ES-I3 (cell line): ENCODE results near the gene CTNNB1.
A peak's percentile ranks its signal among the peaks of the same experiment; 100 is the strongest.

Source experiments
- H3K36me3 ChIP-seq: 2 replicates; pipeline ENCODE4 v1.6.1; 2013; ENCODE audit warnings: mild to moderate bottlenecking, low read length, control low read depth, moderate library complexity; ENCODE audit not compliant: insufficient read depth
- H3K4me1 ChIP-seq: 2 replicates; pipeline ENCODE4 v1.6.1; 2013; ENCODE audit warnings: mild to moderate bottlenecking, control low read depth, low read length; ENCODE audit not compliant: insufficient read depth
- H3K9ac ChIP-seq: 2 replicates; pipeline ENCODE4 v1.6.1; 2013; ENCODE audit warnings: low read depth, mild to moderate bottlenecking, low read length, moderate library complexity
- H3K9me3 ChIP-seq: 2 replicates; pipeline ENCODE4 v1.6.1; 2013; ENCODE audit warnings: mild to moderate bottlenecking, low read length, moderate library complexity; ENCODE audit not compliant: control insufficient read depth, insufficient read depth

Gene CTNNB1

DNA sequence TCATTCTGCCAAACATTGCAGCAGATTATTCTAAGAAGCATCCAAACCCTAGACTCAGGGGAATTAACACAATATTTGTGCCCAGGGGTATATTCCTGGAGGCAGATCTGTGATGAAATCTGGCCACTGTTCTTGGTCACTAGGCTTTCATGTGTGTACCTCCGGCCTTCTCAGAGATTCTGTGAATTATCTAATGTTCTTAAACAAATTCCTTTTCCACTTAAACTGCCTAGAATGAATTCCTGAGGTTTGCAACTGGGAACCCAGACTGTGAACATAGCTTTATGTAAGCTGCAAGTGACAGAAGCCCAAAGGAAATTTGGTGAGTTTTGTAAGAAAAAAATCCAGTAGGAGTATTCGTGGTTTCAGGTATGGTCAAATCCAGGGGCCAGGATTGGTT, 20.7 kb upstream of the CTNNB1 start:
- Histone ChIP-seq H3K36me3 (no peaks in the 10 kb centered on the region), H3K9ac (no peak overlapping the region), H3K4me1 (peaks cover 12% of the 10 kb centered on the region; the same call in 1 of the 2 replicates), H3K9me3 (no peaks in the 10 kb centered on the region)

DNA sequence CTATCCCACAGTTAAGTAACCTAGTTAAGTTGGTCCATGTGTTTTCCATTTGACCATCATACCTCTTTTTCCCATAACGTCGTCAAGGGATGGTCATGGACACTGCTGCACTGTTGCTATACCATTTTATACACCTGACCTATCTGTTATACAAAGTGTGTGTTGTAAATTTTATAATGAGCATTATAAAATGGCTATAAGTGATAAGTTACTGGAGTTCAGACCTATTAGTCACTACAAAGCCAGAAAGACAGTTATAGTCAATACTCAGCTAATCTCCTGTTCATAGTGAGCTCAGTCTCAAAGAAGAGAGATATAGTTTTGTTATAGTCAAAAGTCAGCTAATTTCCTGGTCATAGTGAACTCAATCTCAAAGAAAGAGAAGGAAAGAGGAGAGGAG, 18.9 kb upstream of the CTNNB1 start:
- Histone ChIP-seq H3K4me1 (peaks cover 14% of the 10 kb centered on the region; the same call in 1 of the 2 replicates), H3K9me3 (no peaks in the 10 kb centered on the region), H3K9ac (no peak overlapping the region), H3K36me3 (no peaks in the 10 kb centered on the region)

GRCh38 chr3:41182504-41183059, 16.7 kb upstream of the CTNNB1 start:
- Histone ChIP-seq H3K4me1 (0 out of 2 replicates have a peak, but pooled peaks cover 5% of the 10 kb centered on the region), H3K9me3 (no peaks in the 10 kb centered on the region), H3K9ac (no peak overlapping the region), H3K36me3 (no peaks in the 10 kb centered on the region)

DNA sequence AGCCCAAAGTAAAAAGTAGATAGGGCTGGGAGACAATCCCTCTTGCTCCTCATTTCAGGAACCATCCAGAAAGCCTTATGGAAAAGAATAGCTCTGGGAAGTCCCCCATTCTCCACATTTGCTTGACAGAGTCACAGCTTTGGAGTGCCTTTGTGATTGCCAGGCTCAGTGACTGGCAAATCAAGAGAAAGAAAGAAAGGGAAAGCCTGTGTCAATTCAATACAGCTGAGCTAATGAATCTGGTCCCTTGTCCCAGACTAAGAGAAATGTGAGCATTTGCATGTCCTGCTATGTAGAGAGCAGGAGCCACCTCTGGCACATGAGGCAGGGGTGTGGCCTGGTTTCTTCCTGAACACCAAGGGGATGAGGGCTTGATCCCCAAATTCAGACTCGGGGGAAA, 14.9 kb upstream of the CTNNB1 start:
- no peak overlapping the region for H3K9ac ChIP-seq
- 0 out of 2 replicates have a peak, but pooled peaks cover 5% of the 10 kb centered on the region for H3K4me1 ChIP-seq
- H3K9me3 ChIP-seq = no peaks in the 10 kb centered on the region
- no peaks in the 10 kb centered on the region for H3K36me3 ChIP-seq

GRCh38 chr3:41186297-41186696, 13.0 kb upstream of the CTNNB1 start:
- Histone ChIP-seq H3K9me3 (no peaks in the 10 kb centered on the region), H3K9ac (no peak overlapping the region), H3K36me3 (no peaks in the 10 kb centered on the region), H3K4me1 (0 out of 2 replicates have a peak, but pooled peaks cover 5% of the 10 kb centered on the region)

DNA sequence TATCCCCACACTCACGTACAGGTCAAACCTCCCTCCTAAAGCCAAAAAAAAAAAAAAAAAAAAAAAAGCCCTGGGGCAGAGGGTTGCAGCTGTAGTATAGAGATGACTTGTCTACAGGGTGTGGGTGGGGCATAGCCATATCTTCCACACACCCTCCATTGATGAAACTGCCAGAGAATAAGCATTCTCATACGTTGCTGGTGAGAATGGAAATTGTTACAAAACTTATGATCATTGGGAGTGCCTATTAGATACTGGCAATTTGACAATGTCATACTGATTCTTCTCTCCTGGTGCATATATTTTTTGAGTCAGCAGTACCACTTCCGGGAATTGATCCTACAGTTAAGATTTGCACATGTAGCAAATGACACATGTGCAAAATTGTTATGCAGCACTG, 11.0 kb upstream of the CTNNB1 start:
- Histone ChIP-seq H3K4me1 (0 out of 2 replicates have a peak, but pooled peaks cover 5% of the 10 kb centered on the region), H3K36me3 (no peaks in the 10 kb centered on the region), H3K9me3 (no peaks in the 10 kb centered on the region), H3K9ac (no peak overlapping the region)

DNA sequence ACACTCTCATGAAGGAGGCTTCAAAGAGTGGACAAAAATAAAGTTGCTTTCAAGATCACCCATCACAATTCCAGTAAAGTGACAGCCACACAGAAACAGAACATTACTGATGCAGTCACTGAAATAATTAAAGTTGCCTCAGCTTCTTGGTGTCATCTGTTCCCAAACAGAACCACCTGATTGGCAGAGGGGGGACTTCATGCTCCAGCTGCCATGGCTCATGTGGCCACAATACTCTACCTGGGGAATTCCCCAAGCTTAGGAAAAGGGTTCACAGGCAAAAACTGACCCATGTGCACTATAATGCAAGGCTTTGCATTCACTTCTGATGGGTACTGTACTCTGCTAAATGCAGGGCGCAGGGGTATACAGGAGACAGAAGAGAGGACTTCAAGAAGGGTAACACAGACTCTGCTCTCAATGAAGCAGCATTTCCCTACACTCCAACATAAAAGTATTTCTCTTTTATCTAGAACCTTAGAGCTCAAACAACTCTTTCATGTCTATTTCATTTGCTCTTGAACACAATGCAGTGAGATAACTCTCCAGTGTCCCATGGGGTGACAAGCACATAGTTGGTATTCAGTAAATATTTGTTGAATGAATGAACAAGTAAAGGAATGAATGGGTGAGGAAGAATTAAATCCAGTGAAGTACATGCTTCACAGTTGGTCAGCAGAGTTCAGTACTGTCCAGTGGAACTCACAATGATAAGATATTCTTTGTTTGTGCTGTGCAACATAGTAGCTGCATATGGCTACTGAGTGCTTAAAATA, 8.6 kb upstream of the CTNNB1 start:
- H3K36me3 ChIP-seq = no peaks in the 10 kb centered on the region
- H3K9me3 ChIP-seq = no peaks in the 10 kb centered on the region
- no peaks in the 10 kb centered on the region for H3K4me1 ChIP-seq
- H3K9ac ChIP-seq = no peak overlapping the region

GRCh38 chr3:41192885-41193284, 6.4 kb upstream of the CTNNB1 start:
- no peaks in the 10 kb centered on the region for H3K36me3 ChIP-seq
- H3K4me1 ChIP-seq = 0 out of 2 replicates have a peak, but pooled peaks cover under 1% of the 10 kb centered on the region
- H3K9me3 ChIP-seq = no peaks in the 10 kb centered on the region
- no peak overlapping the region for H3K9ac ChIP-seq

- H3K4me1 ChIP-seq = 0 out of 2 replicates have a peak, but pooled peaks cover 3% of the 10 kb centered on the region
- no peaks in the 10 kb centered on the region for H3K36me3 ChIP-seq
- no peaks in the 10 kb centered on the region for H3K9me3 ChIP-seq
- no peak overlapping the region for H3K9ac ChIP-seq
Observed at GRCh38 chr3:41193794-41194539, 5.3 kb upstream of the CTNNB1 start.

GRCh38 chr3:41194701-41195100, 4.6 kb upstream of the CTNNB1 start:
- H3K9ac ChIP-seq = no peak overlapping the region
- H3K4me1 ChIP-seq = 0 out of 2 replicates have a peak, but pooled peaks cover 3% of the 10 kb centered on the region
- H3K36me3 ChIP-seq = no peaks in the 10 kb centered on the region
- no peaks in the 10 kb centered on the region for H3K9me3 ChIP-seq

GRCh38 chr3:41195946-41196345, 3.4 kb upstream of the CTNNB1 start:
- 0 out of 2 replicates have a peak, but pooled peaks cover 3% of the 10 kb centered on the region for H3K4me1 ChIP-seq

DNA sequence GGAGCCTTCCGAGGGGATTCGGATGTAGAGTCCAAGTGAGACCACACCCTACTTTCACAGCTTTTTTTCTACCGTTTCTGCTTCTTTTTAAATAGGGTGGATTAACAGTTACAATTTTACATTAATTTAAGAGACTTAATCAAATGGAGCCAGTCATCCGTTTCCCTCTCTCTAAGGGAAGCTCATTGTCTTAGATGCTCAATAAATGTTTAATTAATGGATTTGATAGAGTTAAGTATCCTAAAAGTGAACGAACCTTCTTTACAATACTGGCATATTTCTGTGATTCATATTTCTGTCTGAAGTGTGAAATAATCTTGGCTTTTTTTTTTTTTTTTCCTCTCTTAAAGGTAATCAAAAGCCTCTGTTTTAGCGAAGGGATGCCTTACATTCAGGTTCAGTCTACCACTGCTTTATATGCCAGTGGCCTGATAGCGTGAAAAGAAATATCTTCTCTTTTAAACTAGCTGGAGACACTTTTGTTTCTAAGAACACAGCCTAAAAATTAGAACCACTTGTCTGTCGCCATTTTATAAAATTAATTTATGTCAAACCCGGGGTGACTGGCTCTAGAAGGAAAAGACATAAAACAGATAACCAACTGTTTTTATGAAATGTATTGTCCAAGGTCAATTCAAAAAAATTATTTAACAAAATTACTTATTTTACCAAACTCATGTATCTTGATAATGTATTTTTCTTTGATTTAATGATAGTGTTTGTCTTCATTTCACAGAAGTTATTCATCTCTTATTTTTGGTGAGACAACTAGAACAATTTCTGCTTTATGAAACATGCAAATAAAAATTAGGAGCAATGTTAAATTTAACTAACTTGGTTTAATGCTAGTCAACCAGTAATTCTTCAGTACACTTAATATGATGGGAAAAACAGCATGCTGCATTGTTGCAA, 2.5 kb upstream of the CTNNB1 start:
- Histone ChIP-seq H3K36me3 (no peaks in the 10 kb centered on the region), H3K4me1 (0 out of 2 replicates have a peak, but pooled peaks cover 3% of the 10 kb centered on the region), H3K9me3 (no peaks in the 10 kb centered on the region), H3K9ac (no peak overlapping the region)

More at GRCh38 chr3:41195946-41196345, 3.4 kb upstream of the CTNNB1 start:
- Histone ChIP-seq H3K9me3 (no peaks in the 10 kb centered on the region), H3K9ac (no peak overlapping the region), H3K36me3 (no peaks in the 10 kb centered on the region)

GRCh38 chr3:41198046-41198445, 1.3 kb upstream of the CTNNB1 start:
- H3K9ac ChIP-seq = peak overlapping the region; percentile 87; the same call in 1 of the 2 replicates
- H3K9me3 ChIP-seq = no peaks in the 10 kb centered on the region
- H3K36me3 ChIP-seq = no peaks in the 10 kb centered on the region
- H3K4me1 ChIP-seq = peaks cover 5% of the 10 kb centered on the region; the same call in 1 of the 2 replicates
